SHP77 treated with DMSO at 0.1 percent for 48 hours (cell line): ENCODE results near the gene ENKUR.
A peak's percentile ranks its signal among the peaks of the same experiment; 100 is the strongest.
"Not testable (repeated sequence)": the region's sequence is repeated elsewhere in the genome, so short reads cannot be mapped to it uniquely, and the experiment has no call there.

ENCODE experiments used
- DNase-seq: peaks from one replicate; lab custom pipeline; 2025; lab: John Stamatoyannopoulos, UW

The ENKUR gene

DNA sequence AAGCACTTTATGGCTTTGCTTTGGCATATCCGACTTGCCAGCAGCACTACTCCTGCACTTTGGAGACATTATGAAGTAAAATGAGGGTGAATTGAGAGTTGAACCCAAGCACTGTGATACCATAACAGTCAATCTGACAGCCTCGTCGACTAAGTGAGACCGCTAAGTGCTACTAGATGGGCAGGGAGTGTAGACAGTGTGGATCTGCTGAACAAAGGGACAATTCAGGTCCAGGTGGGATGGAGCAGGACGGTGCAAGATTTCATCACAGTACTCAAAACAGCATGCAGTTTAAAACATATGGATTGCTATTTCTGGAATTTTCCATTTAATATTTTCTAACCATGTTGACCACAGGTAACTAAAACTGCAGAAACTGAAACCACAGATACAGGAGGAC, 42.8 kb downstream of the ENKUR start:
- DNase-seq = no peak

DNA sequence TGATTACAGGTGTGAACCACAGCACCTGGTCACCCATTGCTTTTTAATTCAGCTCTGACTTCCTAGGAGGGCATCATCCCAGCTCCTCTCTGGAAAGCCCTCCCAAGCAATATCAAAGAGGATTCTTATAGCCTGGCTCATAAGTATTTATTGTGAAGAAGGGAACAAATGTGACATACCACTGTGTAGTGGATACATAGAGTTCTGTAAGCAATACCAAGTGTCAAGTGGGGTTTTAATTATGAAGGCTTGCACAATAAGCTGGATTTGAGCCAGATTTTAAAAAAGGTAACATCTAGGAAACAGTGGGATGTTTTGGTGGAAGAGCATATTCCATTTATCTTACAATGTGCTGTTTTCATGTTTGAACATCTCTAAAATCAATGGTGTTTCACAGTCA, 44.6 kb downstream of the ENKUR start:
- DNase-seq = no peak

DNA sequence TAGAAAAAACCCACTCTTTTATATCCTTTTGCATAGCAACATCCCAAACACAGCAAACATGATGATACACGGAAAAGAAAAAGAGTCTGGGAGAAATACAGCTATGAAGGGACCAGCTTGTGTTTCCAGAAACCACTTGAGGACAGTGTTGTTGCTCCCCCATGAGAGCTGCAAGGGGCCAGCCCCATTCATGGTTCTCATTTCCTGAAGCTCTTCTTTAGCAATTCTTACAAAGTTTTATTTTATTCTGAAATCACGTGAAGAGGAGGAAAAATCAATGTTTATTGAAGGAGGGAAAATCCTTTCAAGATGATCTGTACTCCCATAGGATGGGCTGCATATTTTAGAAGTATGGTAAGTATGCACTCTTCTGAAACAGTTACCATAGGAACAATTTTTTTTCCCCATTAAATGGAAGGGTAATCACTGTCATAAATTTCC, 46.1 kb downstream of the ENKUR start:
- no peak for DNase-seq

DNA sequence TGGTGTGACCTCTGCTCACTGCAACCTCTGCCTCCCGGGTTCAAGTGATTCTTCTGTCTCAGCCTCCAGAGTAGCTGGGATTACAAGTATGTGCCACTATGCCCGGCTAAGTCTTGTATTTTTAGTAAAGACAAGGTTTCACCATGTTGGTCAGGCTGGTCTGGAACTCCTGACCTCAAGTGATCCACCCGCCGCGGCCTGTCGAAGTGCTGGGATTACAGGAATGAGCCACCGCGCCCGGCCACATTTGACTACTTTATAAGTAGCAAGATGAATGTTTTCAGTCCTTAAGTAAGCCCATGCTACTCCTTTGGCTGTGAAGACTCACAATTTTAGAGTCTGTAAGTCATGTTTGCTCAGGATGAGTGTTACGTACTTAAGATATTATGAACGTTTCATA, 47.0 kb downstream of the ENKUR start:
- not testable (repeated sequence) for DNase-seq

DNA sequence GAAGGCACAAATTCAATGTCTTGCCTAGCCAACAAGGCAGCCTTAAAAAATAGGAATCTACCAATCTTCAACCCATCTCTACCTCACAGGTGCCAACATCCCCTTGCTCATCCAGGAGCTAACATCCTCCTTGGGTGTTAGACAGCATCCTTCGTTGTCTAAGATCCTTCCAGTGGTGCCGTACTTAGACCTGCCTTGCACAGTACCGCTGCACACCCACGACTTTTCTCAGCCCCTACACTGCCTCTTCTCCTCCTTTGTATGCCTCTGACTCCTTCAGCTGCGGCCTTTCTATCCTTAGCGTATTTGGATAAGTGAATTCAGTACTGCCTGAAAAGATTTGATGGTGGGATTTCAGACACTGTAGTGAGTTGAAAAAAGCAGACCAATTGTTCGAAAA, 47.6 kb downstream of the ENKUR start:
- DNase-seq = no peak

DNA sequence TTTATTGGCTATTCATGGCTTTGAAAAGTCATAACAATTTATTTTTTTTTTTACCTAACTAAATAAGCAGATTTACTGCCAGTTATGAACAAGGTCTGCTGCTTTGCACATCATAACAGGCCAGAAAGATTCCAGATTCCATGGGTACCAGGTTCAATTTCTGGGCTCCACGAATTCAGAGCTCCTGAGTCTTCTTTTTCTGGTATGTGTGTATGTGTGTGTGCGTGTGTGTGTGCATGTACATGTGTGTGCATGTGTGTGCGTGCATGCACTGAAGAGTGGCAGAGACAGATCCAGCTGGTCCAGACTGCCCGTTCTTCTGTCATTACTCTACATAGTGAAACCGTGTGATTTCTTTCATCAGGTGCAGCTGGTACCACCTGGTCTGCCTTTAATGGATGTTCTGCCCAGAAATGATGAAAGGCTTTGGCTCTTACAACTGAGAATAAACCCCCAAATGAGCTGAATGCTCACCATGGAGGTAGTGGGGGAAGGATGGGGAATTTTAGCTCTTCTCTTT, 48.9 kb downstream of the ENKUR start:
- no peak for DNase-seq

DNA sequence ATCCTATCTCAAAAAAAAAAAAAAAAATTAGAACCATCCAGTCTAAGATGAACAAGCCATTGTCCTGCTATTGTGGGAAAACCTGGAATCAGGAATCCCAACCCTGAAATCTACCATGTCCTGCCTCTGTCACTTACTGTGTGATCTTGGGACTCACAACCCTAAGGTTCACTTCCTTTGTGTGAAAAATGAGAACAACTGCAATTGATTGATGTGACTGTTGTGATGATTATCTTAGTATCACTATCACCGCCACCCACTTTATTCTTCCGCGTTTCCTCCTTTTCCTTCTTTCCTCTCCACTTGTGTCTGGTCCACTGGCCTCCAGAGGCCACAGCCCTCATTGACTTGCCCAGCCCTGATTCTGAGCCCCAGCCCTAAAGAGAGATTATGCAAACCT, 50.9 kb downstream of the ENKUR start:
- DNase-seq = no peak

DNA sequence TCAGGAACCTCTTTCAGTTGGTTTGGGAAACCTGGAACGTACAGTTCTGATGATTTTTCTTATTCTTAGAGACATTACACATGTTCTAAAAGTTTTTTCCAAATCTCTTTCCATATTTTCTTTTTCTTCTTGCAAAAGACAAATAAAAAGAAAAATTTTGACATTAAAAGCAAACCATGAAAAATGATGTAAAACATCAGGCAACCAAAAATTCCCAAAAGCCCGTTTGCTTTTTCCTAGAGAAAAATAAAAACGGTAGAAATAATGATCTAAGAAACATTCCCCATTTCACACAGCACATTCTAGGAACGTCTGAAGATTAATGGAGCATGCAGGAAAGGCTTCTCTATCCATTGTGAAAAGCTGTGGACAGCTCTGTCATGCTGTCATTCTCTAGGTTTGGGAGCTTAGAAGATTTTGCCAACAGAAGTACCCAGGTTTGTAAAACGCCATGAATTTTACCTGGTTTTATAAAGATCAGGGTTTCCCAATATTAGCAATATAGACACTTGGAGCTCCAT, 52.4 kb downstream of the ENKUR start:
- no peak for DNase-seq

DNA sequence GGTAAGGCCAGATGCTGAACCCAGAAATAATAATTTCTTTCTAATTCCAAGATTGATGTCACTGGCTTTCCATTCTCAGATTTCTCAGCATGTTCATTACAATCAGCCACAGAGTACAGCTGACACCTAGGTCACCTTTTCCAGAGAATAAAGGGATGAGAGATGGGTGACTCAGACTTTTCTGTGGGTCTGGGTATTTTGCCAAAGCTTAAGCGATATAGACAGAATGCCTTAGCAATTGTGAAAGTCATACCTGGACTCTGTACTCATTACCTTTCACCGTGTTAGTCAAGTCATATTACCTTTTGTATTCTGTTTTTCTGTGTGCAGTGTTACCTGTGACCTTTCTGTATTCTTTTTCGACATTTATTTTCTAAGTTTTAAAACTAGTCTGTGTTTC, 53.0 kb downstream of the ENKUR start:
- DNase-seq = no peak

DNA sequence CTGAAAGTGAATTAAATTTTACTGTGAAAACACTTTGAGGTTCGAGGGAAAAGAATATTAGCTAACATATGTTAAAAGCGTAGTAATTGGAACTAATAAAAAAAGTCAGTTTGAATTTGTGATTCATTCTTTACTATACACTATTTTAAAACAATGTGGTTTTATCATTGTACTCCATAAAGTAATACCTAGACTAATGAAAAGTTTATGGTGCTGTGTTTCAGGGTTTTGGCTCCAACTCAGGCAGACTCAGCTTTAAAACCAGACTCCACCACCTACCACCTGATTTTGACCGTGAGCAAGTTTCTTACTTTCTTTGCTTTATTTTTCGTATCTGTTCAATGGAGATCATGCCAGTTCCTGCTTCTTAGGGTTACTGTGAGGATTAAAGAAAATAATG, 54.4 kb downstream of the ENKUR start:
- DNase-seq = no peak

DNA sequence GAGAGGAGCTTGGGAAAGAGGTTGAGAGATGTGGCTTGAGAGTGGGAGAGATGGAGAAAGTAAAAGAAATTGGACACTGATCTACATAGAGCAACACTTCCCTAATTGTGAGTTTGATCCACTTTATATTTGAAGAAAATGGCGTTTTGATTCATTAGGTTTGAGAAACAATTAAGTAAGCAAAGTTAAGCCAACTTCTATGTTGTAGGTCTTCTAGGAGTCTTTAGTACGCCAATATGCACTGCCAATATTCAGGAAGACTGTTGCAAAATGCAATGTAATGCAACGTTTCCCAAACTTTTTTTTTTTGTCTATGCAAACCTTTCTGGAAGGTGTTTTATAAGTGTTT, 56.6 kb downstream of the ENKUR start:
- no peak for DNase-seq

DNA sequence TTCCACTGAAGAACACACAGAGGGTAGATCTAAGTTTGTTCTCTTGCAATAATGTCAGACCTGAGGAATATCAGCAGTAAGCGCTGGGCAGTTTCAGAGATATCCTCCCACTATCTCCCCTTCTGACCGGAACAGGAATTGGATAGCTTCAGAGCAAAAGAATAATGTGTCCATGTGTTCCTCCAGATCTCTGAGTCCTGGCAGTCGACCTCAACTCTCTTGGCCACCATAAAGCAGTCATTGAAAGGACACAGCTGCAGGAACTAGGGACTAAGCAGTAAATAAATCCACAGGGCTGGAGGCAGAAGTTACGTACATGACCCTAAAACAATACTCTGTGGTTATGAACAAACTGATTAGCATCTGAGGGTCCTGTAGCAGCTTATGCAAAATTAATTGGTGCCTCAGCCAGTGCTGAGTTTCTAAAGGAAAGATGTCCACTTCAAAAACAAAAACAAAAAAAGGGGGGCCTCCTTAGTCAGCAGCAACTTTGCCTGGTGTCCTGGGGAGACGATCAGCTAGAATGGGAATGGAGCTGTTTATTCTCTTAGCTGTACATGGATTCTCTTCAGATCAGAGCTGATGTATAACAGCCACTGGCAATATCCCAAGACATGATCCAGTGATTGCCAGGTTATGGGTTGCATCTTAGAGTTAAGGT, 57.1 kb downstream of the ENKUR start:
- DNase-seq = no peak

DNA sequence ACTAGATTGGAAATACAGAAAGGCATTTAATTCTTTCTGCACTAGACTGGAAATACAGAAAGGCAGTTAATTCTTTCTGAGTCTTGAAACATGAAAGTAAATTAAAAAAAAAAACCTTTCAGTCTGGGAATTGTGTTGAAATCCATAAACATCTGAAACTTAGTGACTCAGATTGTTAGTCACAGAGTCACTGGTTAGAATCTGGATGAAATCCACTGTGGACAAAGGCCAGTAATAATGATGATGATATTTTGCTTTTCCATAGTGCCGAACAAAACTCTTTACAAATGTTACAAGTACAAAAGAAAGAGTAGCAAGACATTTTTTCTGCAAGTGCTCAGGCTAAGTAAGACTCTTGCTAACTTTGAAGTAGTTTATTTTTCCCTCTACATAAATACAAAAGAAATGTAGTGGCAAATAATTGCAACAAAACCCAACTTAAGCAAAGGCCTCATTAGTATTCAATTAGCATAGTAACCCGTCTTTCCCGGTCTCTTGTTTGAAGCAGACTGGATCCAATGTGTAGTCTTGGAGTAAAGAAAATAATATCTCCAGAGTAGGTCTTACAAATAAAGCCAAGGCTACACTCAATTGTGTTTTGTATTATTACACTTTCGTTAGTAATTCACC, 57.8 kb downstream of the ENKUR start:
- DNase-seq = no peak

DNA sequence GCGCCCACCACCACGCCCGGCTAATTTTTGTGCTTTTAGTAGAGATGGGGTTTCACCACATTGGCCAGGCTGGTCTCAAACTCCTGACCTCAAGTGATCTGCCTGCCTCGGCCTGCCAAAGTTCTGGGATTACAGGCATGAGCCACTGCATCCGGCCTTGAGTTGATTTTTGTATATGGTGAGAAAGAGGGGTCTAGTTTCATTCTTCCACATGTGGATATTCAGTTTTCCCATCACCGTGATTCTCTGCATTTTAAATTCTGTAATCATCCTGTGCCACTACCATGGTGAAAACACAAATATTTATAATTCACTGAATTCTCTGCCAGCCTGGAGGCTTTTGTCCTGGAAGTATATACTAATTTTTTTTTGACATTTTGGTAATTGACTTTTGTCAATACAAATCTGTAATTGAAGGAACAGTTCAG, 58.3 kb downstream of the ENKUR start:
- DNase-seq = not testable (repeated sequence)

DNA sequence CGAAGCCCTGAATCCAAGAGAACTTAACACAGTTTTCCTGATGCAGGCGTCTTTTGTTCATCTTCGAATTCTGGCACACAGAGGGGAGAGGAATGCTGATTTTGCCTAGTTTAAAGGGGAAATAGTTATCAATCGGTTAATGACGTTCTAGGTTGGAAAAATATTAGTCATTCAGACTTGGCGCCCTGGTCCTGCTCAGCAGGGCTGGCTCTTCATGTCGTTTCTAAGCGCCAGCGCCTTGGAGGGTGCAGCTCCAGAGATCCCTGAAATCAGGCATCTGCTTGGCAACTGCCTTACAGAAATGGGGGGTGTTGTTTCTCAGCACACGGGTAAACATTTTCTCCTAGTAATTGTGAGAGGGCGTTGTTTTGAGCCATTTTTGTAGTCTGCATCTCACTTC, 62.3 kb downstream of the ENKUR start:
- DNase-seq = no peak

DNA sequence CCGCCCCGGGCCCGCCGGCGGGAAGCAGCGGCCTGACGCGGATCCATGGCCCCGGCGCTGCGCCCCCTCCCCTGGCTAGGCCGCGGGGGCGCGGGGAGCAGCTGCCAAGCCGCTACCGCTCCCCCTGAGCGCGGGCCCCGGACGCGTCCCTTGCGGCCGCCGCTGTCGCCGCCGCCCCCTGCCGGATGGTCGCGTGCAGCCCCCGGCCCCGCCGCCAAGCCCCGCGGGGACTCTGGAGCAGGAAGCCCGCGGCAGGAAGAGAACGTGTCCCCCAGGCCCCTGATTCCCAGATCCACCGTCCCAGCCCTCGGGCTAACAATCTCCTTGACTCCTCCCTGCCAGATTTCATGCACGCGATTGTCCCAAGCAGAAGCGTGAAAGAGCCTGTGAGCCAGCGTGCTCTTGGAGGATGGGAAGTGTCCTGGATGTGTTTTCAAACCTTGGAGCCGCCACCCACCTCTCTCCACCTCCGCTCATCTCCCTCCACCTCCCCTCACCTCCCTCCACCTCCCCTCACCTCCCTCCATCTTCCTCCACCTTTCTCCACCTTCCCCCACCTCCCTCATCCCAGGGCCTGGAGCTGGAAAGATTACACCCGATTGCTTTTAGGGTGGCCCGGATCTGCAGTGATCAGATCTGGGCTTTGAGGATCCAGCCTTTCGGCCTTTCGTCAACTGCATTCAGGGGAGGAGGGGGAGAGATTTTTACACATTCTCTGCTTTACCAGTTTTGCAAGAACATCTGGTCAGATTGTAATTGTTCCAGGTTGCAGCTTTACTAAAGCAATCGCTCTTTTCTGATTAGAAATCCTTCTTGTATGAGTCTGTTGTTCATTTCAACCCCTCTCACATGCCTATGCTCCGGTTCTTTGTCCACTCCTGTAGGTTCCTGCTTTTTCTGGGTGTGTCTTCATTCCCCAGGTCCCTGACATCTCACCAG, 63.0 kb downstream of the ENKUR start:
- DNase-seq = no peak

DNA sequence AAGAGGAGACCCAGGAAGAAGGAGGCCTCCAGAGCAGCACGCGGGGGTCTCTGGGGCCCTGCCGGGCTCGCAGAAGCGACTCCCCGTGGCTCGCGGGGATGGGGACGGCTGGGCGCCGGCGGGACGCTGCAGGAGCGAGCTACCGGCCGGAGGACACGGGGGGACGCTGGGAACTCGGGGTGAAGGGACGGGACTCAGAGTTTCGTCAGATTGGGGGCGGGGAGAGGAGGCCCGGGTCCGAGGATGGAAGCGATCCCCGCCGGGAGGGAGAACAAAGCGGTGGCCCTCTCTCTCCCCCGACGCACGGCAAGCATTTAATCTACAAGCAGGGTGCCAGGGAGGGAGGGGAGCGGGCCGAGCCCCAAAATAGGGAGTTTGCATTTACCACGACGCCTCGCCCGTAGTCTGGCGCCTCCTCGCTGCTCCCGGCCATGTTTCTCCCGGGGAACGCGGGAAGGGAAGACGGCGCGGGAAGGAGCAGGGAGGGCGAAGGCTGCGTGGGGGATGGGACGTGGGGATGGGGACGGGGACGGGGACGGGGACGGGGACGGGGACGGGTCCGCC, 63.7 kb downstream of the ENKUR start, which contains the start of gene PRTFDC1:
TSS of gene PRTFDC1 (minus strand) at position 464 of the 564 bp plus-strand sequence. CDS start at position 433, 31 bp downstream.
- no peak for DNase-seq

DNA sequence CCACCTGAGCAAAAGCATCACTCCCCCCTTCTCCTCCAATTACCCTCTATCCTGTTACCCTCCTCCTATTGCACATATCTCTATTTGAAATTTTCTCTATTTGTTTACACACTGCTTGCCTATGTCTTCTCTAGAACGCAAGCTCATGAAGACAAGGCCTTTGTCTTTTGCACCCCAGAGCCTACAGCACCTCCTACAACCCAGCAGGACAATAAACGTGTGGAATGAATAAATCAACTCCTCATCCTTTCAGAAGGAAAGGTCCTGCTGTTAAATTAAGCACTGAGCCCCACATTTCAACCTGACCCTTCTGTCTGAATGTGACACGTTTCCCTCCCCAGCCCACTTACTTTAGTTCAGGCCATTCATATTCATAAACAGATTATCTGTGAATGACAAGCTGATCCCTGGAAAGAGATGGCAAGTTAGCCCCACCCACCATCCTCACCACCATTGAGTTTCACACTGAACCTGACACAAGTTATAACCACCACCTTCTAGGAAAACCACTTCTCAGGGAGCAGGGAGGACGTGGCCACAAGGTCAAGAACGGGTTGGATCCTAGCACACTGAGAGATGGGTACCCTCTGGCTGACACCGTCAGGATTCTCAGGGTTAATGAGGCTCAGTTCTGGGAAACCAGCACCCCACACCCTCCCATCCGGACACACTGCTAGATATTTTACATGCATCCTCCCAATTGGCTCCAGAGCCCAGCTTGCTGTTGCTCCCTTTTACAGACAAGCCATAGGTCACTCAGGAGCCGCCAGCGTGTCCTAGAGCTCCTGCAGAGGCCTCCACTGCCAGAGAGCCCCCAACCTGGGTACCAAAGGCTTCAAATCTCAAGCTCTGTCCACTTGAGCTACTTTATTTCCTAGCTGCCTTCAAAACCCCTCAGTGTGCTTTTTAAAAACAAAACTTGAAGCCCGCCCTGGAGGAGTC, 64.5 kb downstream of the ENKUR start:
- peak; percentile 10 for DNase-seq

DNA sequence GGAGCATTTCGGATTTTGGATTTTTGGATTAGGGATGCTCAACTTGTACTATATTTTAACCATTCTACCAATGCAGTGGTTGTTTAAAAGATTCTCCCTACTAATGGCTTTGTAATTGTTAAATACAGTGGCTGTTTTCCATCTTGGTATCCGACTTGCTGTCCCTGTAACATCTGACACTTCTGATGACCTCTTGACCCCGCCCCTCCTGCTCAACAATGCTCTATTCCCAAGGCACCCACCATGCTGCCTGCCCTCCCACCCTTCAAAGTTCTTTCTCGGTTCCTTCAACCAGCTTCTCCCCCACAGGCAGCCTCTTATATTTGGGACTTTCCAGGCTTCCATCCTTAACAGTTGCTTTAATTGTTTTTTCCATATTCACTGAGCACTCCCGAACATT, 65.5 kb downstream of the ENKUR start:
- DNase-seq = no peak

DNA sequence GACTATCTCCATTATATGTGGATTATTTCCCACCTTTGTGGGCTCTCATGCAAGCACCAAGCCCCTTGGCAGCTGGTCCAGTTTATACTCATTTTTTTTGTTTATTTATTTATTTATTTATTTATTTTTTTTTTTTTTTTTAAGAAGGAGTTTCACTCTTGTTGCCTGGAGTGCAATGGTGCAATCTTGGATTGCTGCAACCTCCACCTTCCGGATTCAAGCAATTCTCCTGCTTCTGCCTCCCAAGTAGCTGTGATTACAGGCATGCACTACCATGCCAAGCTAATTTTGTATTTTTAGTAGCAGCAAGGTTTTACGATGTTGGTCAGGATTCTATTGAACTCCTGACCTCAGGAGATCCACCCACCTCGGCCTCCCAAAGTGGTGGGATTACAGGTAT, 66.3 kb downstream of the ENKUR start:
- DNase-seq = no peak
